Astrocyte of the spinal cord (primary cell): ENCODE measurements around the gene ZNF485.
A peak's percentile ranks its signal among the peaks of the same experiment; 100 is the strongest.
"Not testable (repeated sequence)": the region's sequence is repeated elsewhere in the genome, so short reads cannot be mapped to it uniquely, and the experiment has no call there.

Experiments used
- DNase-seq: peaks from one replicate; pipeline ENCODE4 v3.0.0; 2011; ENCODE audit warnings: low read depth, low spot score
- H3K4me3 ChIP-seq: 2 replicates; pipeline ENCODE4 v1.5.1; 2011; ENCODE audit warnings: low read depth, mild to moderate bottlenecking, low read length, moderate library complexity
- CTCF ChIP-seq: IDR thresholded peaks from 2 replicates; pipeline ENCODE4 v1.5.1; 2012; ENCODE audit warnings: low read depth, mild to moderate bottlenecking, low read length, inconsistent platforms
- in situ Hi-C: cut with HindIII; loops from 2 replicates; pipeline ENCODE4 v1.10.0; 2017; ENCODE audit warnings: low sequenced_read_pairs

The ZNF485 gene

GRCh38 chr10:43623351-43623750 is 17.1 kb downstream of the ZNF485 start:
- no peak overlapping the region for H3K4me3 ChIP-seq
- no peak for TF ChIP-seq CTCF
- DNase-seq: peak; percentile 40
- in situ Hi-C loops: no loop called here

GRCh38 chr10:43627942-43628341 is 21.7 kb downstream of the ZNF485 start:
- no peak for TF ChIP-seq CTCF
- in situ Hi-C loops: no loop called here
- no peak for DNase-seq
- no peak overlapping the region for H3K4me3 ChIP-seq

GRCh38 chr10:43628956-43629355 is 22.7 kb downstream of the ZNF485 start:
- no peak for TF ChIP-seq CTCF
- H3K4me3 ChIP-seq: no peak overlapping the region
- in situ Hi-C loops: no loop called here
- no peak for DNase-seq

- in situ Hi-C loops, DNase-seq, H3K4me3 ChIP-seq: not testable (repeated sequence)
Measured at GRCh38 chr10:43635816-43636215, 29.6 kb downstream of the ZNF485 start.

- H3K4me3 ChIP-seq: no peak overlapping the region
- no peak for TF ChIP-seq CTCF
- no peak for DNase-seq
- in situ Hi-C loops: no loop called here
Measured at GRCh38 chr10:43640603-43641002, 34.4 kb downstream of the ZNF485 start.

GRCh38 chr10:43644252-43644651 is 38.0 kb downstream of the ZNF485 start:
- in situ Hi-C loops: no loop called here
- no peak overlapping the region for H3K4me3 ChIP-seq
- no peak for DNase-seq
- no peak for TF ChIP-seq CTCF

GRCh38 chr10:43645866-43646265 is 39.6 kb downstream of the ZNF485 start:
- no peak for DNase-seq
- H3K4me3 ChIP-seq: no peak overlapping the region
- no peak for TF ChIP-seq CTCF
- in situ Hi-C loops: no loop called here
